Islet precursor cell (in vitro differentiated cells): Measurements from ENCODE around the gene COPG1.

Experiments
- DNase-seq: peaks from one replicate; pipeline ENCODE4 v3.0.0-alpha.2; 2018

COPG1 gene

DNA sequence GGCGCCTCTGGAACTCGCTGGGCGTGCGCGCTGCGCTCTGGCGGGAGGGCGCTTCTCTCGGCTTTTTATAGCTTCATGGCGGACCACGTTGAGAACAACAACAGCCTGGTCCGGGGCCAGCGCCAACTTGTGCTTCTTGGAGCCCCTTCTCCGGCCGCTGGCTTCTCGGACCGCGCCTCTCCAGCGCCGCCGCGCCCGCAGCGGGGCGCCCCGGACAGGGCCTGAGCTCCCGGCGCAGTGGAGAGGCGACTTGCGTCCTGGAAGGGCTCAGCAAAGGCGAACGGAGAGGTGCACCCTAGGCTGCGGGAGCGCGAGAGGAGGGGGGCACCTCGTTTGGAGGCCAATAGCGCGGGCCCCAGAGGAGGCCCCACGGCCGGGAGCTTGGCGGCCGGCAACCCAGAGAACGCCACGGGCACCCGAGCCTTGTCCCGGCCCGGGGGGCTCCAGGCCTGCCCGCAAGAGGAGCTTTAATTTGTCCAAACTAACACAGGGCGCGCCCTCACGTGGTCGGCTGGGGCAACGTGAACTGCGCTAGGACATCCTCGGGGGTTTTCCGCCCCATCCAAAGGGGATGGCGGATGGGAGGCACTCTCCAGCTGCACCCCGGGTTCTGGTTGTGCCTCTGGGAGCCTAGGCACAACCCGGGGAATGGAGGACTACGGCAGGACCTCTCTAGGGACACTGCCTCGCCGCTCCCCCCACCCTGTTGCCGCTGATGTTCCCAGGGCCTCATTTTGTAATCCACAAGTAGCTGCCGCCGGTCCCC lies 67.0 kb downstream of the COPG1 start:
- DNase-seq: peak; percentile 88

DNA sequence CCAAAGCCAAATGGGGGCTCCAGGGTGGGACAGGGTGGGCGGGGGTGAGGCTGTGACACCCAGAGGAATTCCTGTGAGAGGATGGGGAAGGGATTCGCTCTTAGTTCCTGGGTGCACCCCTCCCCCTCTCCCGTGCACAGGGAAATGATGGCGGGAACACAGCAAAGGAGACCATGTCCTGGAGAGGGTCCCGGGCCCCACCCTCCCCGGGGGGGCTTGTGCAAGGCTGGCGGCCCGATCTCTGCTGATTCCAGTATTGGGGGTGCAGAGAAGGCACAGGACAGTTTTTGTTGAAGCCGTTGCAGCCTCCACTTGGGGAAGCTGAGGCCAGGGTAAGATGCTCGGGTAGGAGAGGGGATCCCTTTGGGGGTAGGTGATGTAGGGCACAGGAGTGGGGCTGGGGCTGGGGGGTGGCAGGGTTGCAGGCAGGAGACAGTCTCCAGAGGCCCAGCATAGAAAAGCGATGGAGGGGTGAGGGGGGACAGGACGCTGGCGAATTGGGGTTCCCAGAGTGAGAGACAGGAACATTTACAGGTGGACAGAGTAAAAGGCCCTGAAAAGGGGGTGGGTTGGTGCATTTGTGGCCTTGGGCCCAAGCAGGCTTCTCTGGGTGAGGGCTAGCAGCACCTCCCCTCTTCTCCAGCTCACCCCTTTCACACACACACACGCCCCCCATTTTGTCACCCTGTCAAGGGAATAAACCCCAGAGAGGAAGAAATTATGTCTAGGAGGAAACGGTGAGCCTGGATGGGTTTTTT lies 67.8 kb downstream of the COPG1 start:
- no peak for DNase-seq

DNA sequence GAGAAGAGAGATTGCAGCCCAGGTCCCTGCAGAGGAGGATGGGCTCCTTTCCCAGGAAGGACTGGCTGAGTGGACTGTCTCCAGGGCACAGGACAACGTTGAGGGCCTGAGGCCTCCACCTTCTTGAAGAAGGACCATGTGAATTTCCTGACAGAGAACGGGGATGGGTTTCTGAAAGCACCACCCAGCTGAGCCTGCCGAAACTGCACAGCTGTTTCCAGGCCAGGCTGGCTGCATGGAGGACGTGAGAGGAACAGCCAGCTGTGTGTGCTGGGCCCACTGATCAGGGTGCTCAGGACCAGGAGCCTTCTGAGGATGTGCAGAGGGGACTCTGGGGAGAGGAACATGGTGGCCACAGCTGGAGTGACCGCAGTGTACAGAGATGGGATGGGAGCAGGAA lies 68.4 kb downstream of the COPG1 start:
- DNase-seq: no peak

DNA sequence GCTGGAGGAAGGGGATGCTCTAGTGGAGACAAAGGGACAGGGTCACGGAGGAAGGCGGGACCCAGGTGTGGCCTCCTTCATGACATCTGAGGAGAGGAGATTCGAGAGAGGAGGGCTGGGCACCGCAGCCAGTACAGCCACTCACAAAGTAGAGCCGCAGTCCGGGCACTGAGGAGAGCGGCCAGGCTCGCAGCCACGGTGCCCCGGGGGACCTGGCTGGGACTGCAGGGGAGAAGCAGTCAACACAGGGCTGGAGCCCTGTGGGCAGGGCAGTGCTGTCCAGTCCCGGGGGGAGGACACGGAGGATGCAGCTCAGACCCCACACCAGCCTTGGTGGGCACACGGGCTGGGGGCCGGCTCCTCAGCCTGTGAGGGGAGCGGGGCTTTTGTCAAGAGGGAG lies 69.5 kb downstream of the COPG1 start:
- peak; percentile 48 for DNase-seq

DNA sequence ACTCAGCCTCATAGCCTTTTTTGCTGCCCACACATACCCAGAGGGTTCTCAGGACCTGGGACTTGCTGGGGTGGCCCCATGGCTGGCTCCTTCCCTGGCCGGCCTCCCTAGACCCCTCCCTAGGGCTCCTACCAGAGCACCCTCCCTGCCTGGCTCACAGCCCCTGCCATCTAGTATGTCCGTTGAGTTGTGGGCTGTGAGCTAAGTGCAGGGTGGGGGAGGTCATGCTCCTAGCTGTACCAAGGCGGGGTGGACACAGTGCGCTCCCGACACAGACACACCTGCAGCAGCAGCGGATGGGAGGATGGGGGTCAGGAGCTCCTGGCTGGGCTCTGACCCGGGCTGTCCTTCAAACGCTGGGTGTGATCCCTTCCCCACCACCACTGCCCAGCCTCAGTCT lies 70.9 kb downstream of the COPG1 start:
- DNase-seq: peak; percentile 43

DNA sequence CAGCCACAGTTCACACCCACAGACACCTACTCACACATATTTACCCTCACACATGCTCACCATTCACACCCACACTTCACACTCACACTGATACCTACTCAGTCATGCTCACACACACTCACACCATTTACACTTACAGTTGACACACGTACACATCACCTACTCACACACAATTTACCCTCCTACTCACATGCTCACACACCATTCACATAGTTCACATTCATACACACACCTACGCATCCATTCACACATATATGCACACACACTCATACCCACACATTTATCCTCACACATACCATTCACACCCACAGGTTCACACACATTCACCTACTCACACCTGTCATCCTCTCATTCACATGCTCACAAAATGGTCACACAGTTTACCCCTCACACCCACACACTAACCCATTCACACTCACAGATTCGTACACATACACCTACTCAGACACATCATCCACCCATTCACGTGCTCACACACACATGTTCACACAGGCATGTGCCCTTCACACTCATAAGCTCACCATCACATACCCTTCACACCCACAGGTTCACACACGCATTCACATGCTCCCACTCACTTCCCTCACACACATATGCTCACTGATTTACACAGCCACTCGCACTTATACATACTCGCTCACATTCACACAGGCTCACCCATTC lies 71.5 kb downstream of the COPG1 start:
- DNase-seq: peak; percentile 19

DNA sequence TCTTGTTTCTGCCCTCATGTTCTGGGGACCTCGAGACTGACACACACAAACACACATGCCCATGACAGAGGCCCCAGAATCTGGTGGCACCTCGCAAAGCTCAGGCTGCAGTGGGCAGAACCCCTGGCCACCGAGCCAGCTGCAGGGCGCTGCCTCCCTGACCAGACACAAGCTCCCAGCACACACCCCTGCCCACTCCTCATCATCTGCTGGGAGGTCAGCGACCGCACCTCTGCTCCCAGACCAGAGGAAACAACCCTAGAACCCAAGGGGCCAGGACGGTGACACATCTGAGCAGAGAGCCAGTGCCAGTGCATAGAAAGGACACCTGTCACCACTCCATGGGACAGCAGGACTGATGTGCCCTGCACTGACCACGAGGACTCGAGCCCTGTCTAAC lies 72.5 kb downstream of the COPG1 start:
- DNase-seq: no peak

DNA sequence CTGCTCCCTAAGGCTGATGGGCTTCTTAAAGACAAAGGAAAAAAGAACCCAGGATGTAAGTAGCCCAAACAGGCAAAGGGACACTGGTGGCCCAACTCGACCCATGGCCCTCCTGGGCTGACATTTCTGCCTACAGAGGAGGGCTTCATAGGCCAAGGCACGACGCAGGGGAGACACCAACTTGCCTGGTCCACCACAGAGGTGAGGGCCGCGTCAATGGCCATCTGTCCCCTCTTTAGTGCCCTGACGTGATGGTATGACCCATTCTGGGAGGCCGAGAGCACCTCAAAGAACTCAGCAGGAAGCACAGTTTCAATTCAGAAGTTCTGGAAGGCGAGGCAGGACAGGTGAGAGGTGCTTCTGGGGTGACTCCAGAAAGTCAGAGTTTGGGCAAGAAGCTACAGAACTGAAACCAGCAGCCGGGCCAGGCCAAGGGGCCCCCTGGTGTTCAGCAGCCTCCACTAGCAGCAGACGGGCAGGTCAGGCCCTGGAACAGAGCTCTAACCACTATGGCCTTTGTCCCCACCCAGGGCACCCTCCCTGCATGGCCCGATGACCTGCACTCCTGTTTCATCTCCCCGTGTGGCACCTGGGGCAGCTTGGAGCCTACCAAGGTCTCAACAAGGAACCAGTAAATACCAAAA lies 74.4 kb downstream of the COPG1 start:
- DNase-seq: no peak

DNA sequence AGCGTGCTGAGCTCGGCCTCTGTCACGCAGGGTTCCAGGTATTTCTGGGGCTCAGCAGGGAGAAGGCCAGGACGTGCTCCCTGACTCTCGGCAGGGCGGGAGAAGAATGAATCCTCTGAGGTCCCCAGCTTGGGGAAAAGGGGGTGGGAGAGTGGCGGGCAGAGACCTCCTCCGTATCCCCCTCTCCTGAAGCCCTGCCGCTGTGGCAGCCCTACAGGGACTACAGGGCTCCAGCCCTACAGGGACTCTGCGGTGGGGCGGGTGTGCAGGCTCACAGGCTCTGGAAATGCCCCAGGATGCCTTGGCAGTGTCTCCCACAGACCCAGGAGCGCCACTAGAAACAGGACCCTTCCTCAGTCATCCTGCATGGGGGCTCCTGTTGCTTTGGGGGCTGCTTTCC lies 75.4 kb downstream of the COPG1 start:
- no peak for DNase-seq

DNA sequence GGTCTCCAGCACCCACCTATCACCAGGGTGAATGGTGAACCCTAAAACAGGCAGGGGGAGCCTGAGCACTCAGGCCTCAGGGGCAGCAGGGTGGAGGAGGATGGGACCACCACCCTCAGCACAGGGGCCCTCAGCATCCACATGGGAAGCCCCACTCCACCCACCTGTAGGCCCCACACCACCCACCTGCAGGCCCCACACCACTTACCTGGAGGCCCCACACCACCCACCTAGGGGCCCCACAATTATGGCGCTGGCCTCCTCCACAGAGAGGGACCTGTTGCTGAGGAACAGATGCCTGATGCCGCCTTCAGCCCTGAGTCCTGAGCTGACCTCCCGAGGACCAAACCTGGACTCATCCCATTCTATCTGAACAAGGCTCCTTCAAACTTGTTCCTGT lies 76.0 kb downstream of the COPG1 start:
- DNase-seq: no peak

DNA sequence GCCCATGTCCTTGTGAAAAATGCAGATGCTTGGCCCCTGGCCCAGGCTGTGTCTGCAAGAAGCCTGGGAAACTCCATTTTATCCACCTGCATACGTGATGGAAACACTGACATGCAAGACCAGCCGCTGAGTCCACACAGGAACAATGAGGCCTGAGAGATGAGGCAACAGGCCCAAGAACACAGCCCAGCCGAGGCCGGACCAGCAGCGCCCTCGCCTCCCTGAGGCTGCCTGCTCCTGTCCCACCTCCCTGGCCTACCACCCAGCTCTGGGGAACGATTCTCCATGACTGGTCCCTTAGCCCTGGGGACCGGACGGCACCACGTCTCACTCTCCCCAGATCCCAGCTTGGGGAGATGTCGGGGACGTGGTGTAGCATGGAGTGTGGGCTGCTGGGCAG lies 76.7 kb downstream of the COPG1 start:
- DNase-seq: no peak

DNA sequence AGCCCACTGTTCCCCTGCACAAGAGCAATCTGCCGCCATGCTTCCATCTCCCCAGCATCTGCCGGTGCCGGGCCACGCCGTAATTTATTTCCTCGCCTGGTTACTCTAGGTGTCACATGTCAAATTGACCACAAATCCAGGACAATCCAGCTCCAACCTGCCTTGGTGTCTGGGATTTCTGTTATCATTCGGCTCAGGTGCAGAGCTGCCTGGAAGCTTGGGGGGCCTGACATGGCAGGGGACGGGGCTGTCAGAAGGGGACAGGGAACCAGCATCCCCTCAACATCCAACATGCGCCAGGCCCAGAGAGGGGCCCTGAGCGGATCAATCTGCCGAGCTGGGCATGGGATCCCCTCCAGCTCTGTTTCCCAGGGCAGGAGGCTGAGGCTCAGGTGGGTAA lies 77.2 kb downstream of the COPG1 start:
- no peak for DNase-seq
